Epithelial cell of proximal tubule (primary cell): ENCODE results near the gene SLC8A1. TPM values are rescaled to one million over a fixed set of nuclear protein-coding genes. Genes with fewer than 3 reads are reported as not detected.

Experiments used
- DNase-seq: peaks from one replicate; pipeline ENCODE4 v3.0.0-alpha.2; 2011; ENCODE audit warnings: low read depth
- H3K4me3 ChIP-seq: 2 replicates; pipeline ENCODE4 v1.5.1; 2011; ENCODE audit warnings: low read depth, mild to moderate bottlenecking, low read length
- total RNA-seq: library from RNA; depleted of rRNA; stranded (reverse); fragments of >200 nt; gene quantifications from 2 replicates; pipeline ENCODE4 v1.2.3, GENCODE V29; 2015
- TF ChIP-seq, protein P1 (sequence below): conservative IDR thresholded peaks from 2 replicates; pipeline ENCODE4 v1.5.1; 2012; ENCODE audit warnings: low read depth, mild to moderate bottlenecking, low read length

The SLC8A1 gene
- total RNA-seq, 1 donor from 2014 or later = 4.8 TPM

DNA sequence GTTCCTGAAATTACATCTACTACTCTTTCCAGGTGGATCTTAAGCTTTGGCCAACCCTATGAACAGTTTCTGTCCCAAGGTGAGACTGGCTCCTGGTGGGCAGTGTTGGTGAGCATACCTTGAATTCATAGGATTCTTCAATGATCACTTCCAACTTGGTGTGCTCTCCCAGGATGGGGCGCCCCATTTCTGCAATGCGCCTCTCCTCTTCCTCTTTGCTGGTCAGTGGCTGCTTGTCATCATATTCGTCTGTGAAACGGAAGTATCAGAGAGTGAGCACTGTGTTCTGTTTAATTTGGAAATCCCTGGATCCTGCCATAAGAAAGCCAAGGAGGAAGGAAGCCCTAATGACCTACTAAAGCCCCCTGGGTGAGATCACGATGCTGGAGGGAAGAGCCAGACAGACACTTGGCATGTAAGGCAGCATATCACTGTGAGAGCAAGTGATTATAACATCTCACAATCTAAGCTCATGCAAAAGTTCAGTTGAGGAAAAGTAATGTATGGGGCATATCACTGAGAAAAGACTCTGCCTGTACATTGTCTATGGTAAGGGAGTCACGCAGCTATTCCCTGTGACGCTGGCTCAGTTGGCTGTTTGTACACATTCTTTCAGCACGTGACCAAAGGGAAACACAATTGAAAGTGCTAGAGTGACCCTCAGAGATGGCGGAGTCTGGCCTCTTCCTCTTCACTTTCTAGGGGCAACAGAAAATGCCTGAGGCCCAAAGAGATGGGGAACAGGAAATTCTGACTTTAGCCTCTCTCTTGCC lies 287.0 kb downstream of the SLC8A1 start:
- DNase-seq = no peak
- TF ChIP-seq, protein P1, sequence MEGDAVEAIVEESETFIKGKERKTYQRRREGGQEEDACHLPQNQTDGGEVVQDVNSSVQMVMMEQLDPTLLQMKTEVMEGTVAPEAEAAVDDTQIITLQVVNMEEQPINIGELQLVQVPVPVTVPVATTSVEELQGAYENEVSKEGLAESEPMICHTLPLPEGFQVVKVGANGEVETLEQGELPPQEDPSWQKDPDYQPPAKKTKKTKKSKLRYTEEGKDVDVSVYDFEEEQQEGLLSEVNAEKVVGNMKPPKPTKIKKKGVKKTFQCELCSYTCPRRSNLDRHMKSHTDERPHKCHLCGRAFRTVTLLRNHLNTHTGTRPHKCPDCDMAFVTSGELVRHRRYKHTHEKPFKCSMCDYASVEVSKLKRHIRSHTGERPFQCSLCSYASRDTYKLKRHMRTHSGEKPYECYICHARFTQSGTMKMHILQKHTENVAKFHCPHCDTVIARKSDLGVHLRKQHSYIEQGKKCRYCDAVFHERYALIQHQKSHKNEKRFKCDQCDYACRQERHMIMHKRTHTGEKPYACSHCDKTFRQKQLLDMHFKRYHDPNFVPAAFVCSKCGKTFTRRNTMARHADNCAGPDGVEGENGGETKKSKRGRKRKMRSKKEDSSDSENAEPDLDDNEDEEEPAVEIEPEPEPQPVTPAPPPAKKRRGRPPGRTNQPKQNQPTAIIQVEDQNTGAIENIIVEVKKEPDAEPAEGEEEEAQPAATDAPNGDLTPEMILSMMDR = no peak
- H3K4me3 ChIP-seq = no peak overlapping the region

DNA sequence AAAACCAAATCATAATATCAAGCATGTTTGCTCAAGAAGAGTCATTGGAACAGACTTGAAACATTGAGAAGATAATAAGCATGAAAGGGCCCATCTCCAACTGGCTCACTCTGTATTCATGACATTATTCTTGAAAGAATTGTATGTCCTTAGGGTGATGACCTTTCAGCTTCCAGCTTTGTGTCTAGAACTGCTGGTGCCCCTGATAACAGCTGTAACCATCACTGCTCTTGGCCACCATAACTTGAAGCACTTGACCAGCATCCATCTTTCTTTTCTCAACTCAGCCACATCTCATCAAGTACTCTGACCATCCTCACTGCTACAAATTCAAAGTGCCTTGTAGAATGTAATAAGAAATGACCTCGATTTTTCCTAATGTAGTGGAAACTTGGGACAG lies 289.9 kb downstream of the SLC8A1 start:
- no peak for DNase-seq
- TF ChIP-seq, protein P1 = no peak

DNA sequence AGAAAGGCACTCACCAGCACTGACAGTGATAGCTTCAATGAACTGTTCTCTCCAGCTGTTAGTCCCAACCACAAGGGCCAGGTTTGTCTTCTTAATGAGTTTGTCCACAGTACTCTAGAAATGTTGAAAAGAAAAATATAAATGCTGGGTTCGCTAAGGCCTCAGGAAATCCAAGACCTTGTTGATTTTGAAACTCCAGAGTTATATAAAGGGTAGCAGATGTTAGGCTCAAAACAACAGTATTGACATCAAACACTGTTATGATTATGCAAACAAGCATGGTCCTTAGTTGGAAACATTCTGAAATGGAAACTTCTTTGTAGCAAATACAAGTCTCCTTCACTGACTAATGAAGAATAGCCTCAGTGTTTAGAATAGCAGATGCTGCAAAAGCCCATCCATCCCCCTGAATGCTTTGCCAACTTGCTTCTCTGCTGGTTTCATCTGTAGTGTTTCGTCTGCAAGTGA lies 291.1 kb downstream of the SLC8A1 start:
- no peak overlapping the region for H3K4me3 ChIP-seq
- TF ChIP-seq, protein P1 = no peak
- DNase-seq = no peak

More for the DNA sequence above, 289.9 kb downstream of the SLC8A1 start:
- H3K4me3 ChIP-seq = no peak overlapping the region

DNA sequence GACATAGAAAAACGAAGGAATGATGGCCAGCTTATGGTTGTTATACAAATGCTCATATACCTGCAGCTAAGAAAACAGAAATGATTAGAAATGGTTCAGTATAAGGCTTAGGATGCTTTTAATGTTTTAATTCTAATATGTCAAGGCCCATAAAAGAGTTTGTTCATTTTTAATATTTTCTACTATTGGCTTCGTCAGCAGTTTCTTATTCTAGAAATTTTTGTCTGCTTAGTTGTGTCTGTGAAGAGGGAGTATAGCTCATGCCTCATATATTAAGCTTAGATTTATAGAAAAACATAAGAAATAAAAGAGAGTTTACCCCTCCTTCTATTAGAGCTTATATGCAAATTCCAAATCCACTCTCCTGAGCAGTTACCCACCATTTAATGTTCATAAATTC lies 292.6 kb downstream of the SLC8A1 start:
- DNase-seq = no peak
- TF ChIP-seq, protein P1 = no peak
- no peak overlapping the region for H3K4me3 ChIP-seq

DNA sequence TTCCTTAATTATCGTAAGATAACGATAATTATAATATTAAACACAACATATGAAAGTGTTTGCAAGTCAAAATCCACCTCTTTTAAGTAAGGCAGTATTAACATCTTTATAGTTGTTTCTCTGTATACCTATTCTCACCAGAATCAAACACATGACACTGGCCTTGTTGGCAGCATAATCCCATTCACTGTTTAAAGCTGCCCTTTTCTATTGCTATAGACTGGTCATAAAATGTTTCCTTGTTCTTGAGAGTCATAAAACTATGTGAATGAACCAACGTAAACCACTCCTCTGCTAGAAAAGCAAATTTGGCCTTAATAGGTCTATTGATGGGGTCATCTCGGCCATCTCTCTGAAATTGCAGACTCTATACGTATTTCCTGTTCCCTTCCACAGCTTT lies 293.1 kb downstream of the SLC8A1 start:
- TF ChIP-seq, protein P1 = no peak
- no peak for DNase-seq
- H3K4me3 ChIP-seq = no peak overlapping the region

DNA sequence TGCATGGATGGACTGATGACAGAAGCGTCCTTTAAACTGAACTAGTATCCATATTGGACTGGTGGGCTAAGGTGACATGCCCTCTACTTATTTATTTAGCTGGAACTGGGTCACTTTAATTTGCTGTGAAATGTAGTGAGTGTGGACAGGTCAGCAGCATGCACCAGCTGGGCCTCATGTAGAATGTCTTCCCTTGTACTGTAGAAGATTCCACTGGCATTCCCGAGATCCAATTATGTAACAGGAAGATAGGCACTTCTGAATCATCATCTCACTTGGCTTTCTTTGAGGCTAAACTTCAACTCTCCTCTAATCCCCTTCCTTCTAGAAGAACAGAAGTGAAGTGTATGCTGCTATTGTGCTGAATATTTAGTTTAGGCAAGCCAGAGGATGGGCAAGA lies 296.2 kb downstream of the SLC8A1 start:
- TF ChIP-seq, protein P1 = no peak
- no peak overlapping the region for H3K4me3 ChIP-seq
- no peak for DNase-seq

DNA sequence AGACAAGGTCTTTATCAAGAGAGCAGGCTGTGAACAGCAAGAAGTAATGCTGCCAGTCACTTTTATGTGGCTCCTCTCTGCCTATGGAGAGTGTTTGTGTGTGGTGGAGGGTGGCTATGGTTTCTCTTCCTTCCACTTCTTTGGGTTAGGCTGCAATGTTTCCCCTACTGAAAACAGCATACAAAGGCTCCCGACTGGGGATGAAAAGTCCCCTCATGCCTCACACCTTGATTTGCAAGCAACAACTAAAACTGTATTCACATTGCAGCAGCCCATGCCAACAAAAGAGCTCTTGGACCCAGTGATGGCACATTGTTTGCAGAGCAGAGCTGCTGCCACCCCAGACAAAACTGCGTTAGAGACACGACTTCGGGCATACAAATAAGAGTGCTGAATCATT lies 301.6 kb downstream of the SLC8A1 start:
- TF ChIP-seq, protein P1 = no peak

More for the DNA sequence above, 301.6 kb downstream of the SLC8A1 start:
- no peak for DNase-seq
- no peak overlapping the region for H3K4me3 ChIP-seq
